Activated T-helper 1 cell treated with Interleukin-2 at 50 U/mL for 16 hours (primary cell): ENCODE measurements around the gene PATL1.
A peak's percentile ranks its signal among the peaks of the same experiment; 100 is the strongest.
"Not testable (repeated sequence)": the region's sequence is repeated elsewhere in the genome, so short reads cannot be mapped to it uniquely, and the experiment has no call there.

Experiments used
- DNase-seq: peaks from one replicate; pipeline ENCODE4 v3.0.0-alpha.2; 2020; ENCODE audit warnings: low read depth

The PATL1 gene

GRCh38 chr11:59673291-59673690 is 4.5 kb upstream of the PATL1 start:
- DNase-seq: no peak

GRCh38 chr11:59671471-59671870 is 2.6 kb upstream of the PATL1 start:
- DNase-seq: no peak

- DNase-seq: no peak
Observed at GRCh38 chr11:59669611-59670009, 773 bp upstream of the PATL1 start.

- DNase-seq: peak; percentile 35
Observed at GRCh38 chr11:59668188-59668949, 468 bp downstream of the PATL1 start.

- no peak for DNase-seq
Observed at GRCh38 chr11:59667812-59668187, 1.0 kb downstream of the PATL1 start.

- DNase-seq: no peak
Observed at GRCh38 chr11:59666969-59667368, 1.9 kb downstream of the PATL1 start.

GRCh38 chr11:59660621-59661020 is 8.2 kb downstream of the PATL1 start:
- no peak for DNase-seq

GRCh38 chr11:59659981-59660380 is 8.9 kb downstream of the PATL1 start:
- DNase-seq: no peak

- DNase-seq: no peak
Observed at GRCh38 chr11:59658036-59658435, 10.8 kb downstream of the PATL1 start.

GRCh38 chr11:59654893-59655292 is 13.9 kb downstream of the PATL1 start:
- no peak for DNase-seq

GRCh38 chr11:59647245-59647980 is 21.4 kb downstream of the PATL1 start:
- DNase-seq: no peak

GRCh38 chr11:59644528-59644927 is 24.3 kb downstream of the PATL1 start:
- no peak for DNase-seq

GRCh38 chr11:59643390-59643789 is 25.4 kb downstream of the PATL1 start:
- DNase-seq: no peak

- no peak for DNase-seq
Observed at GRCh38 chr11:59641156-59641555, 27.7 kb downstream of the PATL1 start.

- no peak for DNase-seq
Observed at GRCh38 chr11:59630493-59630892, 38.3 kb downstream of the PATL1 start.

GRCh38 chr11:59629996-59630395 is 38.8 kb downstream of the PATL1 start:
- DNase-seq: no peak

- not testable (repeated sequence) for DNase-seq
Observed at GRCh38 chr11:59626969-59627368, 41.9 kb downstream of the PATL1 start.

GRCh38 chr11:59625703-59626102 is 43.1 kb downstream of the PATL1 start:
- no peak for DNase-seq

GRCh38 chr11:59617876-59618275 is 51.0 kb downstream of the PATL1 start:
- DNase-seq: no peak

GRCh38 chr11:59616396-59616982 is 52.3 kb downstream of the PATL1 start:
- DNase-seq: no peak

GRCh38 chr11:59615637-59616395 is 53.0 kb downstream of the PATL1 start, which contains the start of gene OSBP:
TSS of gene OSBP (minus strand) at chr11:59615774. CDS start at chr11:59615664, 110 bp downstream.
- peak; percentile 94 for DNase-seq

GRCh38 chr11:59615120-59615636 is 53.7 kb downstream of the PATL1 start:
- peak; percentile 50 for DNase-seq
